Measurements from ENCODE around the gene RBBP5. TPM values are rescaled to one million over a fixed set of nuclear protein-coding genes. Genes with fewer than 3 reads are reported as not detected.

Gene RBBP5
- total RNA-seq, 1 experiment from 2014 or later: 24.5 TPM

DNA sequence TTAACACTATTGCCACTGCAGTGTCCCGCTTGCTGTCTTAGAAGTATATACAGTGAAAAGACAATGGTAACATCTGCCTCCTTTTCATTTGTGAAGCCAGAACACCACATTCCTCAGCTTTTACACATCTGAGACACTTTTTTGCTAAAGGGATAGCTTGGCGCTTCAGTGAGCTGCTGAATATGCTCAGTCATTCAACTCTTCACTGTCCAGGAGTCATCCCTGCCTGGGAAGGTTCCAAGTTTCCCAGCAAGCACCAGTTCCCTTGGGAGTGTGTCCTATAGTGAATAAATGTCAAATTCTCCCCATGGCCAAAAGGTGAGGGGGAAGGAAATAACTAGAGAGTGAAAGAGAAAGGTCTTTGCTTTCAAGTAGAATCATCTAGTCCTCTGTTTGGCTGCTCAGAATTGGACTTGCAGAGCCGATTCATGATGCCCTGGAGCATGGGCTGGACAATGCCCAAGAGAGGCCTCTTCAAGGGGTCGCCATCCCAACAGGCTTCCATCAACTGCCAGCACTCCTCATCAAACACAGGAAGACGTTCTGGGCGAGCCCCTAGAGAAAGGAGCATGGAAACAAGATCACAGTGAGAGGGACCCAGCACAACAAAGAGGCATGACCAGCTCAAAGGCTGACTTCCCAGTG is 25.5 kb upstream of the RBBP5 start:
- Histone ChIP-seq H3K36me3 (ENCODE audit: control insufficient read depth in 1 of 2, insufficient read depth in 2 of 2, low read length in 2 of 2) (0 out of 4 replicates have a peak, but pooled peaks cover 0 to 9% of the 10 kb centered on the region in 2 experiments), H3K4me3 (replicated peaks in 1 of 2; ENCODE audit: low read depth in 1 of 2, low read length in 2 of 2) (no peak overlapping the region), H3K4me1 (ENCODE audit: control insufficient read depth in 1 of 2, insufficient read depth in 2 of 2, low read length in 2 of 2) (peaks cover 2 to 7% of the 10 kb centered on the region in 2 experiments; a peak in 3 of 4 replicates), H3K9me3 (ENCODE audit: control insufficient read depth in 1 of 2, insufficient read depth in 1 of 2, low read depth in 1 of 2, low read length in 2 of 2) (no peaks in the 10 kb centered on the region), H3K27me3 (ENCODE audit: insufficient read depth, low read length) (no peaks in the 10 kb centered on the region), H2AFZ (ENCODE audit: low read depth, low read length, poor library complexity, severe bottlenecking) (no peak overlapping the region), H3K9ac (ENCODE audit: low read length) (no peak overlapping the region), H3K4me2 (ENCODE audit: low read length) (no peak overlapping the region), H3K9me2 (ENCODE audit: insufficient read depth) (no peaks in the 10 kb centered on the region), H3K27ac (ENCODE audit: low read depth, low read length) (no peak overlapping the region), H4K20me1 (ENCODE audit: insufficient read depth) (no peaks in the 10 kb centered on the region), H3K79me2 (ENCODE audit: insufficient read depth, low read length) (no peaks in the 10 kb centered on the region)
- ChIA-PET CTCF (no interaction called here), RAD21 (ENCODE audit: low non-redundant PET in 1 of 2, low total read pairs in 2 of 2, uncharacterized antibody in 2 of 2, unreplicated experiment in 2 of 2) (interaction anchor here in 1 of 2 experiments (0.7 kb wide), 1 partner anchor 64 kb away, joined by 3 read pairs; no protein-coding TSS in a partner anchor), POLR2A (interaction anchor here (0.7 to 1.6 kb wide), 3 partner anchors 25 to 52 kb away, joined by 3 read pairs; no protein-coding TSS in a partner anchor)
- DNase-seq (ENCODE audit: low read depth, low spot score) (no peak), ATAC-seq (no peak)
- TF ChIP-seq SRF (IDR thresholded peaks at IDR 0.05; ENCODE audit: low read depth): no peak
- no peak for TF ChIP-seq SP1 (IDR thresholded peaks at IDR 0.05; ENCODE audit: low read depth)
- no peak for TF ChIP-seq ZBTB33 (IDR thresholded peaks at IDR 0.05; ENCODE audit: extremely low read depth, insufficient replicate concordance, low read length)
- TF ChIP-seq EZH2phosphoT487 (IDR thresholded peaks at IDR 0.05; ENCODE audit: borderline replicate concordance): no peak
- no peak for TF ChIP-seq JUND (IDR thresholded peaks at IDR 0.05)
- no peak for TF ChIP-seq RAD21 (IDR thresholded peaks at IDR 0.05; ENCODE audit: low read depth)
- no peak for TF ChIP-seq FOSL1 (IDR thresholded peaks at IDR 0.05; ENCODE audit: low read depth)
- TF ChIP-seq CBX3 (IDR thresholded peaks at IDR 0.05; ENCODE audit: low read depth): no peak
- no peak for TF ChIP-seq EZH2 (IDR thresholded peaks at IDR 0.05)
- TF ChIP-seq YY1 (IDR thresholded peaks at IDR 0.05; ENCODE audit: extremely low read depth, insufficient replicate concordance, low read depth, low read length): no peak
- TF ChIP-seq TCF7L2 (IDR thresholded peaks at IDR 0.05; ENCODE audit: borderline replicate concordance, extremely low read depth, insufficient read depth, insufficient read length): no peak
- no peak for TF ChIP-seq POLR2A (IDR thresholded peaks at IDR 0.05; ENCODE audit: borderline replicate concordance, extremely low read depth, insufficient read depth, insufficient read length)
- TF ChIP-seq SIN3A (IDR thresholded peaks at IDR 0.05; ENCODE audit: low read depth): no peak
- TF ChIP-seq REST (IDR thresholded peaks at IDR 0.05; ENCODE audit: low read depth): no peak
- no peak for TF ChIP-seq CTCF (IDR thresholded peaks at IDR 0.05 in 2 of 3, conservative IDR thresholded peaks at IDR 0.05 in 1 of 3; ENCODE audit: borderline replicate concordance in 1 of 3, insufficient read depth in 1 of 3, low read depth in 2 of 3, low read length in 2 of 3)
- TF ChIP-seq EGR1 (IDR thresholded peaks at IDR 0.05; ENCODE audit: low read depth): no peak
- TF ChIP-seq POLR2AphosphoS5 (IDR thresholded peaks at IDR 0.05; ENCODE audit: low read depth, low read length): no peak
- no peak for TF ChIP-seq ELF1 (IDR thresholded peaks at IDR 0.05; ENCODE audit: borderline replicate concordance, low read depth)
- TF ChIP-seq, protein P1, sequence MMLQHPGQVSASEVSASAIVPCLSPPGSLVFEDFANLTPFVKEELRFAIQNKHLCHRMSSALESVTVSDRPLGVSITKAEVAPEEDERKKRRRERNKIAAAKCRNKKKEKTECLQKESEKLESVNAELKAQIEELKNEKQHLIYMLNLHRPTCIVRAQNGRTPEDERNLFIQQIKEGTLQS (IDR thresholded peaks at IDR 0.05): no peak
- BruUV-seq (replicated peaks): no TSS peak
- intact Hi-C loops (cut with micrococcal nuclease): no loop called here

Data from HCT116 (cell line).